CD14-positive monocyte (primary cell): Measurements from ENCODE around the gene OR51Q1. TPM values are rescaled to one million over a fixed set of nuclear protein-coding genes. Genes with fewer than 3 reads are reported as not detected.

Experiments used
- DNase-seq, 3 donors: peaks; one replicate each; pipeline ENCODE4 v3.0.0-alpha.2; 2011 to 2022
- H2AFZ ChIP-seq: 2 replicates; pipeline ENCODE4 v1.6.0; 2012; ENCODE audit warnings: mild to moderate bottlenecking, low read depth, low read length, inconsistent platforms; ENCODE audit not compliant: insufficient read depth, poor library complexity, severe bottlenecking
- H3K27ac ChIP-seq, 2 donors: 1 replicate in 1 of 2; 2 replicates in 1 of 2; pipeline ENCODE4 v1.5.1; 2012 to 2013; ENCODE audit warnings: low read length in 2 of 2, control low read depth in 1 of 2, inconsistent platforms in 1 of 2, low read depth in 1 of 2, mild to moderate bottlenecking in 1 of 2
- H3K27me3 ChIP-seq, 2 donors: one replicate each; pipeline versions ENCODE4 v1.6.0 to v1.6.1; 2011 to 2013; ENCODE audit warnings: low read length in 2 of 2; ENCODE audit not compliant: control insufficient read depth in 2 of 2, insufficient read depth in 2 of 2
- H3K36me3 ChIP-seq, 2 donors: replicated peaks in 1 of 2; 1 replicate in 1 of 2; 2 replicates in 1 of 2; pipeline versions ENCODE4 v1.5.1 to v1.6.1; 2012 to 2013; ENCODE audit warnings: low read length in 2 of 2, control low read depth in 1 of 2, inconsistent platforms in 1 of 2, mild to moderate bottlenecking in 1 of 2; ENCODE audit not compliant: insufficient read depth in 2 of 2, control insufficient read depth in 1 of 2
- H3K4me1 ChIP-seq, 2 donors: 1 replicate in 1 of 2; 2 replicates in 1 of 2; pipeline versions ENCODE4 v1.5.1 to v1.6.1; 2012 to 2013; ENCODE audit warnings: low read length in 2 of 2, control low read depth in 1 of 2, inconsistent platforms in 1 of 2, mild to moderate bottlenecking in 1 of 2, moderate library complexity in 1 of 2; ENCODE audit not compliant: insufficient read depth in 2 of 2, control insufficient read depth in 1 of 2
- H3K4me2 ChIP-seq: replicated peaks from 2 replicates; pipeline ENCODE3; 2012; ENCODE audit warnings: low read length, moderate library complexity, mild to moderate bottlenecking; ENCODE audit not compliant: poor library complexity, severe bottlenecking; ENCODE audit errors: extremely low read depth
- H3K4me3 ChIP-seq, 3 experiments: fragments of 200-600 bp in 1 of 3; sonication (generic) in 1 of 3; replicated peaks in 1 of 3; 1 replicate in 2 of 3; 2 replicates in 1 of 3; pipeline ENCODE4 v1.5.1; 2011 to 2013; ENCODE audit warnings: low read length in 3 of 3, mild to moderate bottlenecking in 3 of 3, control low read depth in 2 of 3, low read depth in 2 of 3, inconsistent platforms in 1 of 3, moderate library complexity in 1 of 3
- H3K79me2 ChIP-seq: 2 replicates; pipeline ENCODE4 v1.6.0; 2012; ENCODE audit warnings: mild to moderate bottlenecking, control low read depth, inconsistent platforms, low read length, moderate library complexity; ENCODE audit not compliant: insufficient read depth
- H3K9ac ChIP-seq: 2 replicates; pipeline ENCODE4 v1.6.0; 2017; ENCODE audit warnings: low read length, mild to moderate bottlenecking; ENCODE audit not compliant: insufficient read depth, poor library complexity, severe bottlenecking
- H3K9me3 ChIP-seq, 2 donors: replicated peaks in 1 of 2; 1 replicate in 1 of 2; 2 replicates in 1 of 2; pipeline versions ENCODE4 v1.5.1 to v1.6.1; 2012 to 2013; ENCODE audit warnings: low read length in 2 of 2, control low read depth in 1 of 2; ENCODE audit not compliant: control insufficient read depth in 1 of 2, insufficient read depth in 1 of 2
- H4K20me1 ChIP-seq: 2 replicates; pipeline ENCODE4 v1.6.0; 2012; ENCODE audit warnings: mild to moderate bottlenecking, low read length, control low read depth, moderate library complexity; ENCODE audit not compliant: insufficient read depth
- H3K27ac Mint-ChIP-seq, 7 donors: one replicate each; pipeline ENCODE4 v1.8.0; 2020; ENCODE audit warnings: mild to moderate bottlenecking in 7 of 7, mixed read lengths in 7 of 7, moderate library complexity in 6 of 7, inconsistent platforms in 2 of 7
- H3K27me3 Mint-ChIP-seq, 3 donors: one replicate each; pipeline ENCODE4 v1.8.0; 2021 to 2022; ENCODE audit warnings: low read depth in 3 of 3, mild to moderate bottlenecking in 3 of 3, mixed read lengths in 3 of 3, moderate library complexity in 3 of 3, inconsistent platforms in 1 of 3
- H3K36me3 Mint-ChIP-seq, 2 donors: one replicate each; pipeline ENCODE4 v1.8.0; 2020; ENCODE audit warnings: mixed read lengths in 2 of 2, inconsistent platforms in 1 of 2, mild to moderate bottlenecking in 1 of 2
- H3K4me1 Mint-ChIP-seq: one replicate; pipeline ENCODE4 v1.8.0; 2020; ENCODE audit warnings: mild to moderate bottlenecking, mixed read lengths
- H3K4me3 Mint-ChIP-seq, 2 donors: one replicate each; pipeline ENCODE4 v1.8.0; 2020; ENCODE audit warnings: mild to moderate bottlenecking in 2 of 2, mixed read lengths in 2 of 2, moderate library complexity in 1 of 2
- H3K9me3 Mint-ChIP-seq, 7 donors: one replicate each; pipeline ENCODE4 v1.8.0; 2020 to 2022; ENCODE audit warnings: mixed read lengths in 7 of 7, mild to moderate bottlenecking in 6 of 7, moderate library complexity in 6 of 7, inconsistent platforms in 2 of 7
- intact Hi-C, 2 donors: fragments of 100-400 bp; cut with micrococcal nuclease; formaldehyde crosslinking; loops; one replicate each; pipeline versions ENCODE4 v1.15.0 to v1.15.1; 2023
- polyA plus RNA-seq, 3 donors: library from polyadenylated mRNA; depleted of rRNA in 1 of 3; unstranded in 2 of 3; stranded (reverse) in 1 of 3; fragments of 300-500 nt in 2 of 3; fragments of >200 nt in 1 of 3; fragmentation: Illumina TruSeq in 2 of 3; gene quantifications; 1 replicate in 2 of 3; 2 replicates in 1 of 3; pipeline ENCODE4 v1.2.3, GENCODE V29; 2012 to 2021
- TF ChIP-seq, protein P1 (sequence below): fragments of 200-600 bp; IDR thresholded peaks from one replicate; pipeline ENCODE4 v1.8.0; 2022; ENCODE audit warnings: antibody characterized with exemption, mild to moderate bottlenecking

The OR51Q1 gene
- polyA plus RNA-seq, 3 donors, result not detected

DNA sequence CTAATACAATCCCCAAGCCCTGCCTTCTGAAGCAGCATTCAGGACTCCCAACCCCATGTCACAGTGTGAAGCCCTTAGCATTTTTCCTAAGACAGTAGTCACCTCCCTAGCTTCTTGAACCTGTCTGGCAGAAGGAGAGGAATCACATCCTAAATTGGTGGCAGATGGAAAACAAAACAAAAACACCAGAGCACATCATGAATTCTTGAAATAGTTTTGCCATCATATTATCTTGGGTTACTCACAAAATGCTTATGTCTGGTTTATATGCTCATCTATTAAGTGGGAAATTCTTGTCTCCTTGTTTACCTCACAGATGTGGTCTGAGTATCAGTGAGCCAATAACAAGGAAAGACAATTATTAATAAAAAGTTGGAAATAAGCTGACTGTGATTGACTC lies 23.0 kb upstream of the OR51Q1 start:
- Histone ChIP-seq H3K9me3 (peaks cover 0 to 7% of the 10 kb centered on the region in 2 donors), H3K4me3 (no peak overlapping the region), H3K9ac (no peak overlapping the region), H3K36me3 (no peaks in the 10 kb centered on the region), H3K79me2 (no peaks in the 10 kb centered on the region), H3K27ac (no peak overlapping the region), H4K20me1 (no peaks in the 10 kb centered on the region), H2AFZ (no peak overlapping the region), H3K4me1 (no peaks in the 10 kb centered on the region), H3K27me3 (no peaks in the 10 kb centered on the region), H3K4me2 (no peak overlapping the region)
- Mint-ChIP-seq H3K27me3 (peaks cover 0 to 4% (median 3%) of the 10 kb centered on the region in 3 donors), H3K36me3 (no peaks in the 10 kb centered on the region), H3K27ac (no peak overlapping the region), H3K9me3 (peaks cover 0 to 4% (median 2%) of the 10 kb centered on the region in 7 donors), H3K4me3 (no peak overlapping the region), H3K4me1 (no peaks in the 10 kb centered on the region)
- intact Hi-C loops, result no loop called here
- DNase-seq, result no peak
- TF ChIP-seq, protein P1, sequence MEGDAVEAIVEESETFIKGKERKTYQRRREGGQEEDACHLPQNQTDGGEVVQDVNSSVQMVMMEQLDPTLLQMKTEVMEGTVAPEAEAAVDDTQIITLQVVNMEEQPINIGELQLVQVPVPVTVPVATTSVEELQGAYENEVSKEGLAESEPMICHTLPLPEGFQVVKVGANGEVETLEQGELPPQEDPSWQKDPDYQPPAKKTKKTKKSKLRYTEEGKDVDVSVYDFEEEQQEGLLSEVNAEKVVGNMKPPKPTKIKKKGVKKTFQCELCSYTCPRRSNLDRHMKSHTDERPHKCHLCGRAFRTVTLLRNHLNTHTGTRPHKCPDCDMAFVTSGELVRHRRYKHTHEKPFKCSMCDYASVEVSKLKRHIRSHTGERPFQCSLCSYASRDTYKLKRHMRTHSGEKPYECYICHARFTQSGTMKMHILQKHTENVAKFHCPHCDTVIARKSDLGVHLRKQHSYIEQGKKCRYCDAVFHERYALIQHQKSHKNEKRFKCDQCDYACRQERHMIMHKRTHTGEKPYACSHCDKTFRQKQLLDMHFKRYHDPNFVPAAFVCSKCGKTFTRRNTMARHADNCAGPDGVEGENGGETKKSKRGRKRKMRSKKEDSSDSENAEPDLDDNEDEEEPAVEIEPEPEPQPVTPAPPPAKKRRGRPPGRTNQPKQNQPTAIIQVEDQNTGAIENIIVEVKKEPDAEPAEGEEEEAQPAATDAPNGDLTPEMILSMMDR, result no peak

DNA sequence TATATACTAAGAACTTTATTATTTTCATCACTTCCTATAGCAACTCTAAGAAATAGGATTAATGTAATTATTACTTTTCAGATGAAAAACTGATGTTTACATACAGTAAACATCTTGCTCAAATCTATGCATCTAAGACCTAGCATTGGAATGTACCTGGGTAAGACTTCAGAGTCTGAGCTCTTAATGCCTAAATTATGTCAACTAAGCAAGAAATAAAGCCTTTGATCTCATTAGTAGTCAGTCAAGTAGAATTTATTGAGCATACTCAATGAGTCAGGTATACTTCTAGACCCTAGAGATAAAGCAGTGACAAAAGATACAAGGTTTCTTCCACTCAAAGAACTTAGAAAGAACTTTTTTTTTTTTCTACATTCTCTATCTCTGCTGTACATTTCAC lies 16.7 kb upstream of the OR51Q1 start:
- Histone ChIP-seq H3K4me2 (no peak overlapping the region), H3K27me3 (no peaks in the 10 kb centered on the region), H3K79me2 (no peaks in the 10 kb centered on the region), H3K9ac (no peak overlapping the region), H2AFZ (no peak overlapping the region), H3K9me3 (peaks cover 0 to 7% of the 10 kb centered on the region in 2 donors), H3K27ac (no peak overlapping the region), H3K4me1 (no peaks in the 10 kb centered on the region), H3K4me3 (no peak overlapping the region), H4K20me1 (no peaks in the 10 kb centered on the region), H3K36me3 (no peaks in the 10 kb centered on the region)
- H3K4me1 Mint-ChIP-seq, result no peaks in the 10 kb centered on the region
- H3K9me3 Mint-ChIP-seq, result peaks cover 0 to 5% (median 3%) of the 10 kb centered on the region in 7 donors
- no peak overlapping the region for H3K27ac Mint-ChIP-seq
- H3K36me3 Mint-ChIP-seq, result no peaks in the 10 kb centered on the region
- H3K27me3 Mint-ChIP-seq, result peaks cover 0 to 3% (median 3%) of the 10 kb centered on the region in 3 donors
- TF ChIP-seq, protein P1, result no peak
- intact Hi-C loops, result no loop called here
- DNase-seq, result no peak
- no peak overlapping the region for H3K4me3 Mint-ChIP-seq
